NCI-H2107 treated with DMSO at 0.1 percent for 48 hours (cell line): ENCODE results near the gene MORN3.
"Not testable (repeated sequence)": the region's sequence is repeated elsewhere in the genome, so short reads cannot be mapped to it uniquely, and the experiment has no call there.

Experiments used
- DNase-seq: peaks from one replicate; lab custom pipeline; 2025; ENCODE audit not compliant: unreplicated experiment; lab: John Stamatoyannopoulos, UW

The MORN3 gene, protein sequence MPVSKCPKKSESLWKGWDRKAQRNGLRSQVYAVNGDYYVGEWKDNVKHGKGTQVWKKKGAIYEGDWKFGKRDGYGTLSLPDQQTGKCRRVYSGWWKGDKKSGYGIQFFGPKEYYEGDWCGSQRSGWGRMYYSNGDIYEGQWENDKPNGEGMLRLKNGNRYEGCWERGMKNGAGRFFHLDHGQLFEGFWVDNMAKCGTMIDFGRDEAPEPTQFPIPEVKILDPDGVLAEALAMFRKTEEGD

DNA sequence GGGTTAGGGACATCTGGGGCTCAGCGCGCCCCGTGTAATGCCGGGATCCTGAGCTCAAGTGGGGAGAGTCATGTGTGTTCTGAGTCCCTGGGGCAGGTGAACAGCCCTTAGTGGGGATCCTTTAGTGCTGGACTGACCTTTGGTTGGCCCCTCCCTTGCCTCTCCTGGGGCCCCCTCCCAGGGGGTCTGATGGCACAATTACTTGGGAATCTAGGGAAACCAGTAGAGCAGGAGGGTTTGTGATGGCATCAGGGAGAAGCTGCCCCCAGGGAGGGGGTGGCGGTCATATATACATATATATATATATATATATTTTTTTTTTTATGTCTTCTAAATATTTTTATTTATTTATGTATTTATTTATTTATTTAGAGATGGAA, at the start of gene MORN3:
Gene MORN3, minus strand, starts transcription at position 134 of the 380 bp plus-strand sequence. CDS start 171 bp downstream, outside the sequence.
- DNase-seq, result no peak

DNA sequence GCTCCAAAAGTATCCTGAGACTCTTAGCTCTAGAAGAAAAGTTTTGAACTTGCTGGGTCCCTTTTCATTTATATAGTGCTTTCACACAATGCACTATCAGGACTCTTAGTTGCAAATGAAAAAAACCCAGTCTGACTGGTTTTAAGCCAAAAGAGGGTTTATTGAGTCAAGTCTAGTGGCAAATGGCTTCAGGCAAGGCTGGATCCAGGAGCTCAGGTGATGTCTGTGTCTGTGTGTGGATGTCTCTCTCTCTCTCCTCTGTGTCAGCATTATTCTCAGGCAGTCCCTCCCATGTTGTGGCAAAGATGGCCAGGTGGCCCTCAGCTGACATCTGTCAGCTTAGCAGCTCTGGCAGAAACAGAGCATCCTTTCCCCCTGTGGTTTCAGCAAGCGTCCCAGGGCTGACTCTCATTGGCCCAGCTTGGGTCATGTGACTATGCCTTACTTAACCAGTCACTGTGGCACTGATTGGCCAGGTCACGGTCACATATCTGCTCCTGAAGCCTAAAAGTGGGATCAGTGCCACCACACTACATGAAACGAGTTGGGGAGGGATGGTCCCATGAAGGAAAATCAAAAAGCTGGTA, 49.3 kb upstream of the MORN3 start:
- no peak for DNase-seq

- no peak for DNase-seq
Observed at GRCh38 chr12:121717041-121717699, 47.7 kb upstream of the MORN3 start.

DNA sequence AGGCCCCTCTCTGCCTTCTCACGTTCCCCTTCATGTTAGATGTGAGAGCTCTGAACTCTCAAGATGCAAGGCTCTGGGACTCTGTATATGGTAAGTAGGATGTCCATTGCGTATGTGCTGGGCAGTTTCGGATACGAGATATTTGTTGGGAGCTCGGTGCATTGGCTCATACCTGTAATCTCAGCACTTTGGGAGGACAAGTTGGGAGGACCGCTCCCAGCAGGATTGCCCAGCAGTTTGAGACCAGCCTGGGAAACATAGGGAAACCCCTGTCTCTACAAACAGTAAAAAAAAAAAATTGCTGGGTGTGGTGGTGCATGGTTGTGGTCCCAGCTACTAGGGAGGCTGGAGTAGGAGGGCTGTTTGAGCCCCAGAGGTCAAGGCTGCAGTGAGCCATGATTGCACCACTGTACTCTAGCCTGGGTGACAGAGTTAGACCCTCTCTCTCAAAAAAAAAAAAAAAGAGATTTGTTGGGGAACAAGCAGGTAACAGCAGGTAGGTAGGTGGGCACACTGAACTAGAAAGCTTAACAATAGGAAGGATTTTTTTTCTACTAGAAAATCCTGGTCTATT, 46.5 kb upstream of the MORN3 start:
- DNase-seq, result no peak

- not testable (repeated sequence) for DNase-seq
Observed at GRCh38 chr12:121715055-121715454, 45.6 kb upstream of the MORN3 start.

DNA sequence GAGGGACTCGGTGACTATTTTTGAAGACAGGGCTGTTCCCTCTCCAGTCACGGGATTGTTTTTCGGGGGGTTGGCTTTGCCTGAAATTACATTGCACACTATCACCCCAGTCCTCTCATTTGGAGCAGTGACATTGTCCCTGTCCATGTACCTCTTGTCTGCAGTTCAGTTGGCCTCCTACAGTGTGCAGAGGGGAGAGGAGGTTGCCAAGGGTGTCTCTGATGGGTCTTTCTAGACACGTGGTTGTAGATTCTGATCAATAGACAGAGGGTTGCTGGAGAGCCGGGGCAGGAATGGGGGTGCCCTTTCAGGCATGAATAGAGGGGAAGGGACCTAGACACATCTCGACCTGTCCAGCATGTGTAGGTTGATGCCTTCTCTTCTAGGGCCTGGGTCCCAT, 44.3 kb upstream of the MORN3 start:
- no peak for DNase-seq

- DNase-seq, result no peak
Observed at GRCh38 chr12:121713257-121713777, 43.9 kb upstream of the MORN3 start.

- DNase-seq, result no peak
Observed at GRCh38 chr12:121712461-121713256, 43.2 kb upstream of the MORN3 start, which contains the start of gene TMEM120B. Gene TMEM120B, plus strand, starts transcription at chr12:121712752. Its CDS starts 144 bp downstream, at chr12:121712896.

GRCh38 chr12:121712190-121712460, 42.7 kb upstream of the MORN3 start:
- peak; percentile 56 for DNase-seq

DNA sequence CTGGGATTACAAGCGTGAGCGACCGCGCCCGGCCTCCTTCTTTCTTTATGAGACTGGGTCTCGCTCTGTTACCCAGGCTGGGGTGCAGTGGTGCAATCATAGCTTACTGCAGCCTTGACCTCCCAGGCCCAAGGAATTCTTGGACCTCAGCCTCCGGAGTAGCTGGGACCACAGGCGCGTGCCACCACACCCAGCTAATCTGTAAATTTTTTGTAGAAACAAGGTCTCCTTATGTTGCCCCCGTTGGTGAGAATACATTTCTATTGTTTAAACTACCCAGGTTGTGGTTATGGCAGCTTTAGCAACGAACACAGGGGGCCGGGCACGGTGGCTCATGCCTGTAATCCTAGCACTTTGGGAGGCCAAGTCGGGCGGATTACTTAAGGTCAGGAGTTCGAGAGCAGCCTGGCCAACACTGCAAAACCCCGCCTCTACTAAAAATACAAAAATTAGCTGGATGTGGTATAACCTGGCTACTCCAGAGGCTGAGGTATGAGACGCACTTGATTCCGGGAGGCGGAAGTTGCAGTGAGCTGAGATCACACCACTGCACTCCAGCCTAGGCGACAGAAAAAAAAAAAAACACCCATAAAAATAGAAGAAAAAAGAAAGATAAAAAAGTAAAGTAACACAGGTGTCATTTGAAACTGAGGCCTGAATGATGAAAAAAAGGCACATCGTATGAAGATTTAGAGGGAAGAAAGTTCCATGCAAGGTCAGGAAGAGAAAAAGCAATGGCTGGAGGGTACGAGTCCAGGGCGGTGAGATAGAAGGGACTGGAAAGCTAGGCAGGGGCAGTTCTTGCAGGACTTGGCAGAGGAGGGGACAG, 42.1 kb upstream of the MORN3 start:
- no peak for DNase-seq

DNA sequence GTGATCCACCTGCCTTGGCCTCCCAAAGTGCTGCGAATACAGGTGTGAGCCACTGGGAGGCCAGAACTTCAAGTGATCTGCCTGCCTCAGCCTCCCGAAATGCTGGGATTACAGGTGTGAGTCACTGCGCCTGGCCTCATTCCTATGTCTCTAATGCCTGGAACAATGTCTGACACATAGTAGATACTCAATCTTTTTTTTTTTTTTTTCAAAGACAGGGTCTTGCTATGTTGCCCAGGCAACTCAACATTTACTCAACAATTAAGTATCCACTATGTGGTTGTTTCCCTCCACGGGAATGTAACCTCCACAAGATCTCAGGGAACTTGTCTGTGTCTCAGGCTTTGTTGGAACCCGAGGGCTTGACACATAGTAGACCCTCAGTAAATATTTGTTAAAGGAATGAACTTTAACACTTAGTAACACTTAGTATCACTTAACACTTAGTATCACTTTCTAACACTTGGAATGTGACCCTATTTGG, 40.1 kb upstream of the MORN3 start:
- DNase-seq, result no peak

DNA sequence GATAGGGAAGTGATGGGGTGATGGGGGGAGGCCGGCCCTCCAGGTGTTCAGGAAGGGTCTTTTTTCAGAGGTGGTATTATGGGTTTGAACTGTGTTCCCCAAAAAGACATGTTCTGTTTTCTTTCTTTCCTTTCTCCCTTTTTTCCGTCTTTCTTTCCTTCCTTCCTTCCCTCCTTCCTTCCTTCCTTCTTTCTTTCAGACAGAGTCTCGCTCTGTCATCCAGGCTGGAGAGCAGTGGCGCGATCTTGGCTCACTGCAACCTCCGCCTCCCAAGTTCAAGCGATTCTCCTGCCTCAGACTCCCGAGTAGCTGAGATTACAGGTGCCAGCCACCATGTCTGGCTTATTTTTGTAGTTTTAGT, 39.6 kb upstream of the MORN3 start:
- DNase-seq, result not testable (repeated sequence)

DNA sequence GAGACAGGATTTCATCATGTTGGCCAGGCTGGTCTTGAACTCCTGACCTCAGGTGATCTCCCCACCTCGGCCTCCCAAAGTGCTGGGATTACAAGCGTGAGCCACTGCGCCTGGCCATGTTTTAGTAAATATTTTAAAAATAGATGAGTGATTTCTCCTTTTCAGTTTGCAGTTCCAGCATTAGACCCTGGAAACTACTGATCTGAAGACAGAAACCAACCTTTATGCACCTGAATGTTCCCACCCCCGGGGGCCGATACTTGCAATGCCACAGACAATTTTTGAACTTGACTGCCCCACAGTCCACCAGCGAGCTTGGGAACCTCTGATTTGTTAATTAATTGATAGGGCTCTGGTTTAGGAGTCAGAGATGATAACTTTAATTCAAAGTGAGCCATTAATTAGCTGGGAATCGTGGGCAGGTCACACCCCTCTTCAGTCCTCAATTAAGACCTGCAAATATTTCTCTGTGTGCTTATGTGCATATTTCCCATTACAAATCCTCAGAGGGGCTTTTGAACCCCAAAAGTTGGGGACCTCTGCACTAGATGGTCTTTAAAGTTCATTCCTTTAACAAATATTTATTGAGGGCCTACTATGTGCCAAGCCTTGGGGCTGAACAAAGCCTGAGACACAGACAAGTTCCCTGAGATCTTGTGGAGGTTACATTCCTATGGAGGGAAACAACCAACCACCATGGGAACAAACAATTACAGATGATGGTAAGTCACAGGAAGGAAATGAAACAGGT, 39.0 kb upstream of the MORN3 start:
- DNase-seq, result no peak

DNA sequence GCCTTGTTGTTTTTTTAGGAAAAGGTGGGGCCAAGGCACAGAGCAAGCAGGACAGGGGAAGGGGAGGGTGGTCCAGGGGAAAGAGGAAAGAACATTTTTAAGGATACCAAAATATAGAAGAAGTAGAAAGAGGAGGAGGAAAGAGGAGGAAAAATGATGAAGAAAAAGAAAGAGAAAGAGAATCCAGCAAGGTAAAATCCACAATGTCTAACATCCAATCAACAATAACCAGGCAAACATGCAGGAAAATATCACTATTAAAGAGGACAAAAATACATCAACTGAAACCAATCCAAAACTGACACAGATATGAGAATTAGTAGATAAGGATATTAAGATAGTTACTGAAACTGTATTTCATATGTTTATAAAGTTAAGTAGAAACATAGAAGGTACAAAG, 36.1 kb upstream of the MORN3 start:
- DNase-seq, result no peak

GRCh38 chr12:121702944-121703343, 33.5 kb upstream of the MORN3 start:
- no peak for DNase-seq

DNA sequence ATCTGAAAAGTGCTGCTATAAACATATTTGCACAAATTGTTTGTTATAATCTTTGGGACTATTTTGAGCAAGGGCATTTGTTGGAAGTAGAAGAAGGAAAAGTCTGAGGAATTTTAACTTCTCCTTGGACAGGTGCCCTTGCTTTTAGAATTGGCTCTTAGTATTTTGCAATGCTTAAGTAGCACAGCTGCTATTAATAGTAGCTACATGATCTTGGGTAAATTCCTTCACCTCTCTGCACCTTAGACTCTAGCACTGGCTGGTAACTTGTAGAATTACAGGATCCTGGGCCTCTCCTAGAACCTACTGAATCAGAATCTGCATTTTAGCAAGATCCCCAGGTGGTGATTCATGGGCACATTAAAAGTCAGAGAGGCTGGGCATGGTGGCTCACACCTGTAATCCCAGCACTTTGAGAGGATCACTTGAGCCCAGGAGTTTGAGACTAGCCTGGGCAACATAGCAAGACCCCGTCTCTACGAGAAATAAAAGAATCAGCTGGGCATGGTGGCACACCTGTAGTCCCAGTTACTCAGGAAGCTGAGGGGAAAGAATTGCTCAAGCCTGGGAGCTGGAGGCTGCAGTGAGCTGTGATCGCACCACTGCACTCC, 32.3 kb upstream of the MORN3 start:
- no peak for DNase-seq

GRCh38 chr12:121697861-121698260, 28.4 kb upstream of the MORN3 start:
- not testable (repeated sequence) for DNase-seq

GRCh38 chr12:121697093-121697698, 27.7 kb upstream of the MORN3 start:
- DNase-seq, result peak; percentile 57
